Loucy (cell line): ENCODE data around the gene POM121C.
"Not testable (repeated sequence)": the region's sequence is repeated elsewhere in the genome, so short reads cannot be mapped to it uniquely, and the experiment has no call there.

ENCODE experiments used
- H2AFZ ChIP-seq: fragments of 200-600 bp; sonication (generic); 2 replicates; pipeline ENCODE4 v1.6.0; 2016; ENCODE audit warnings: antibody characterized with exemption, mild to moderate bottlenecking, low read length, moderate library complexity
- H3F3A ChIP-seq: fragments of 200-600 bp; 2 replicates; pipeline ENCODE4 v1.6.0; 2016; ENCODE audit warnings: antibody characterized with exemption, low read depth, mild to moderate bottlenecking
- H3K27me3 ChIP-seq: fragments of 200-600 bp; sonication (generic); 2 replicates; pipeline ENCODE4 v1.6.1; 2014; ENCODE audit warnings: low read length, mild to moderate bottlenecking; ENCODE audit not compliant: insufficient read depth, poor library complexity, severe bottlenecking
- H3K36me3 ChIP-seq: fragments of 200-600 bp; sonication (generic); 2 replicates; pipeline ENCODE4 v1.6.1; 2016; ENCODE audit warnings: low read length; ENCODE audit not compliant: insufficient read depth
- H3K4me1 ChIP-seq: fragments of 200-600 bp; sonication (generic); 2 replicates; pipeline ENCODE4 v1.5.1; 2014; ENCODE audit warnings: low read length, mild to moderate bottlenecking; ENCODE audit not compliant: insufficient read depth, poor library complexity, severe bottlenecking
- H3K4me2 ChIP-seq: fragments of 200-600 bp; sonication (generic); 2 replicates; pipeline ENCODE4 v1.6.0; 2014; ENCODE audit warnings: antibody characterized with exemption, low read length, low read depth, mild to moderate bottlenecking; ENCODE audit not compliant: poor library complexity, severe bottlenecking
- H3K4me3 ChIP-seq: fragments of 200-600 bp; sonication (generic); 2 replicates; pipeline ENCODE4 v1.5.1; 2014; ENCODE audit warnings: low read length, mild to moderate bottlenecking, mixed read lengths; ENCODE audit not compliant: poor library complexity, severe bottlenecking
- H3K79me2 ChIP-seq: fragments of 200-600 bp; sonication (generic); 2 replicates; pipeline ENCODE4 v1.6.1; 2014; ENCODE audit warnings: low read length; ENCODE audit not compliant: insufficient read depth
- H3K9ac ChIP-seq: fragments of 200-600 bp; sonication (generic); 2 replicates; pipeline ENCODE4 v1.6.0; 2014; ENCODE audit warnings: mild to moderate bottlenecking, low read depth, low read length, moderate library complexity; ENCODE audit not compliant: poor library complexity, severe bottlenecking
- H3K9me2 ChIP-seq: fragments of 200-600 bp; sonication (generic); replicated peaks from 2 replicates; pipeline ENCODE4 v1.6.1; 2016; ENCODE audit warnings: low read depth, low read length, mixed read lengths
- H3K9me3 ChIP-seq: fragments of 200-600 bp; sonication (generic); 2 replicates; pipeline ENCODE4 v1.6.1; 2014; ENCODE audit warnings: mild to moderate bottlenecking, antibody characterized with exemption, low read length, low read depth; ENCODE audit not compliant: insufficient read depth
- H4K20me1 ChIP-seq: fragments of 200-600 bp; sonication (generic); 2 replicates; pipeline ENCODE4 v1.6.0; 2014; ENCODE audit warnings: antibody characterized with exemption, low read length, mild to moderate bottlenecking; ENCODE audit not compliant: insufficient read depth, poor library complexity, severe bottlenecking

Gene POM121C

DNA sequence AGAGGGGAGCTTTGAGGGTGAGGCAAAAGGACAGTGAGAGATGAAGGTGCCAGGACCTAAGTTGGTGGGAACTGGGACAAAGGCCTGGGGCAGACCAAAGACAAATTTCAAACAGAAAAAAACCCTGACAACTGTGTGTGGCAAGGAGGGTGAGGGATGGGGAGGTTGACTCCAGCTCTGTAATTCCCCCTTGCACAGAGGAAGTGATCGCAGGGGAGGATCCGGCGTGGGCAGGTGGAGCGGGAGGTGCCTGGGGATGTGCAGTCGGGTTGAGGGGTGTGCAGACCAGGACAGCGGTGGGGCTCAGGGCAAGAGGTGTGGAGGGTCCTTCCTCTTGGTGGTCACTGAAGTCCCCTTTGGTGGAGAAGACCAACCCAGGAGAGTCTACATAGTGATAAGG lies 85.5 kb downstream of the POM121C start:
- H3K79me2 ChIP-seq, H3K9ac ChIP-seq, H3K36me3 ChIP-seq, H3K27me3 ChIP-seq, H3F3A ChIP-seq, H4K20me1 ChIP-seq, H3K4me2 ChIP-seq, H2AFZ ChIP-seq, H3K4me3 ChIP-seq, H3K4me1 ChIP-seq, H3K9me2 ChIP-seq, H3K9me3 ChIP-seq: not testable (repeated sequence)

GRCh38 chr7:75398771-75399700 lies 87.1 kb downstream of the POM121C start:
- not testable (repeated sequence) for H3K27me3 ChIP-seq, H3K79me2 ChIP-seq, H2AFZ ChIP-seq

GRCh38 chr7:75397865-75398264 lies 88.2 kb downstream of the POM121C start:
- not testable (repeated sequence) for H3K4me1 ChIP-seq, H3K9ac ChIP-seq, H3K9me3 ChIP-seq, H3F3A ChIP-seq, H3K36me3 ChIP-seq, H2AFZ ChIP-seq, H3K4me3 ChIP-seq, H3K9me2 ChIP-seq, H3K27me3 ChIP-seq, H4K20me1 ChIP-seq, H3K79me2 ChIP-seq, H3K4me2 ChIP-seq

More at GRCh38 chr7:75398771-75399700, 87.1 kb downstream of the POM121C start:
- not testable (repeated sequence) for H3K36me3 ChIP-seq, H3K4me3 ChIP-seq, H3F3A ChIP-seq, H3K9ac ChIP-seq, H3K4me2 ChIP-seq, H3K9me3 ChIP-seq, H3K9me2 ChIP-seq, H3K4me1 ChIP-seq, H4K20me1 ChIP-seq

- H3K4me1 ChIP-seq, H2AFZ ChIP-seq, H3K9me3 ChIP-seq, H3K36me3 ChIP-seq, H3K4me2 ChIP-seq, H4K20me1 ChIP-seq, H3K9me2 ChIP-seq, H3F3A ChIP-seq, H3K9ac ChIP-seq, H3K27me3 ChIP-seq, H3K4me3 ChIP-seq, H3K79me2 ChIP-seq: not testable (repeated sequence)
Observed at GRCh38 chr7:75395329-75395728, 90.8 kb downstream of the POM121C start, which contains the start of gene TRIM73. Gene TRIM73 (plus strand): TSS chr7:75395629. CDS start chr7:75398934, 3,305 bp downstream.

DNA sequence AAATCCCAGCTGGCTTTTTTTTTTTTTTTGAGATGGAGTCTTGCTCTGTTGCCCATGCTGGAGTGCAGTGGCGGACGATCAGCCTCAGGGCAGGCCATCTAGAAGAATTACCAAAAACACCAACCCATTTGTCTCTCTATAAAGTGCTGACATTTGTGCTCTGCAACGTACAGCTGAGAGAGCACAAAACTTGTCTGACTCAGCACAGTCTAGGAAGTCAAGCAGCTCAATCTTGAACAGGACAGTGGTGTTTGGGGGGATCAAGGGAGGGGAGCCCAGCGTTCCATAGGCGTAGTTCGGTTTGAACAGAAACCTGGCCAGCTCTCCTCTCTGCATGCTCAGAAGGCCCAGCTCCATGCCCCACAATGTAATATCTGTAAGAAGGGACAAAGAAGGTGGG lies 92.9 kb downstream of the POM121C start:
- not testable (repeated sequence) for H2AFZ ChIP-seq, H3K4me1 ChIP-seq, H3K9me2 ChIP-seq, H3K9ac ChIP-seq, H3K27me3 ChIP-seq, H3F3A ChIP-seq, H3K36me3 ChIP-seq, H3K4me2 ChIP-seq, H3K79me2 ChIP-seq, H4K20me1 ChIP-seq, H3K4me3 ChIP-seq, H3K9me3 ChIP-seq

DNA sequence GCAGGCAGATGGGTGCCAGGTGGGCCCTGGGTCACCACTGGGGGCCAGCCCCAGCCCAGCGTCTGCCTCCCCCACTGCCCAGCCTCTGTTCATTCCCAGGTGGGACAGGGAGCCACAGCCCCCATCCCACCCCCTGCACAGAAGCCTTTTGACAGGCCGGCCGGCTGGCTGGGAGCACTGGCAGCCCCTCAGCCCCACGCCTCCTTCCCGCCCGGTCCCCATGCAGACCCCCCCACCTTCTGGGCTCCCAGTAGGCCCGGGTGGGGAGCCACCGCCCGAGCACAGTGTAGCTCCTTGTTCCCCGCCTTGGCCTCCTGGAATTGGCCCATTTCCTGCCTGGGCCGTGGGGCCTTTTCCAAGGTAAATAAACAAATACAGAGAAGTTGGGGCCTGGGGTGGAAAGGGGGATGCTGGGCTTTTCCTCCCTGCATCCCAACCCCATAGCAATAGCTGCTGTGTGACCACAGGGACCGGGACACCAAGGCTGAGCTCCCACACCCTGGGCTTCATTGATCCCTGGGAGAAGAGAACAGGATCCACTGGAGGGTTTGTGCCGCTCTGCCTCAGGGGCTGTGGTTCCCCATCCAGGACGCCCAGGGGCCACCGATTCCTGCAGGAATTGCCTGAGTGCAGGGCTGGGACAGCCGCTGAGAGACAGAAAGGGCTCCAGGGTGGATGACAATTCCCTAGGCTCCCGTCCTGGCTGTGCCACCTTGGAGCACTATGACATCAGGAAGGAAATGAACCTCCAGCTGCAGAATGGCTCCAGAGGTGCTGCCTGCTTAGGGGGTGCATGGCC lies 111.4 kb downstream of the POM121C start:
- not testable (repeated sequence) for H3K36me3 ChIP-seq, H3K4me2 ChIP-seq, H3F3A ChIP-seq, H3K4me1 ChIP-seq, H3K9me2 ChIP-seq, H3K9me3 ChIP-seq, H3K27me3 ChIP-seq, H3K4me3 ChIP-seq, H4K20me1 ChIP-seq, H2AFZ ChIP-seq, H3K79me2 ChIP-seq, H3K9ac ChIP-seq

DNA sequence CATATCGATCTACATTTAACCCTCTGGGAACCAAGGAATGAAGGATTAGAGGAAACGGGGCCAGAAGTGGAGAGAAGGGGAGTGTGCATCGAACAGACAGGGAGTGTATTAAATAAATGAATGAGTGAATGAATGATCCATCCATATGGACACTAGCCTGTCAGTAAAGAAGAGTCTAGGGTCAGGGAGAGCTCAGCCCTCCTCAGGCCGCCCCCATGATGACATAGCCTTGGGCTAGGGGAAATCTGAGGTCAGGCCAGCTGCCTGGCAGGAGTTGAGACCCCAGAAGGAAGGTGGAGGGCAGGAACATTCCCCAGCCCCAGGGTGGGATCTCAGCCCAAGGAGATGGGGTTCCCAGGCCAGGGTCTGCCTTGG lies 112.0 kb downstream of the POM121C start:
- not testable (repeated sequence) for H3F3A ChIP-seq, H3K4me2 ChIP-seq, H3K9me3 ChIP-seq, H3K36me3 ChIP-seq, H3K9me2 ChIP-seq, H3K79me2 ChIP-seq, H3K4me3 ChIP-seq, H4K20me1 ChIP-seq, H2AFZ ChIP-seq, H3K9ac ChIP-seq, H3K27me3 ChIP-seq, H3K4me1 ChIP-seq
